IMR-90 (cell line): ENCODE measurements around the gene MMP26. TPM values are rescaled to one million over a fixed set of nuclear protein-coding genes. Genes with fewer than 3 reads are reported as not detected.

Experiments
- ATAC-seq: fragments of 200-7000 bp; cut with Tn5 transposase; 2 replicates; pipeline ENCODE4 v1.9.1; 2020; ENCODE audit warnings: low read depth, mild to moderate bottlenecking, moderate library complexity
- BruUV-seq: library from RNA; stranded (reverse); fragments of 400-500 nt; replicated peaks from 2 replicates; lab custom pipeline; 2021; lab: Mats Ljungman, UMichigan
- CTCF ChIA-PET: fragments of 300-600 bp; formaldehyde crosslinking; extraction: SDS; loops from one replicate; lab custom pipeline; 2021; ENCODE audit warnings: antibody characterized with exemption; lab: Yijun Ruan, JAX
- POLR2A ChIA-PET: fragments of 300-600 bp; sonication (Branson Sonifier 250); formaldehyde crosslinking; loops from one replicate; lab custom pipeline; 2022; ENCODE audit warnings: antibody characterized with exemption; ENCODE audit not compliant: unreplicated experiment; lab: Charles Lee
- DNase-seq: peaks from one replicate; pipeline ENCODE4 v3.0.0; 2013
- H2AFZ ChIP-seq: replicated peaks from 2 replicates; pipeline ENCODE3; 2013; ENCODE audit warnings: low read length, mild to moderate bottlenecking; ENCODE audit not compliant: poor library complexity
- H2AK5ac ChIP-seq: 2 replicates; pipeline ENCODE4 v1.6.1; 2013; ENCODE audit warnings: low read depth, low read length, inconsistent platforms
- H2AK9ac ChIP-seq: replicated peaks from 2 replicates; pipeline ENCODE3; 2013; ENCODE audit warnings: mild to moderate bottlenecking, low read depth, low read length, moderate library complexity; ENCODE audit not compliant: poor library complexity
- H2BK120ac ChIP-seq: 2 replicates; pipeline ENCODE4 v1.6.1; 2013; ENCODE audit warnings: low read depth, low read length, inconsistent platforms
- H2BK15ac ChIP-seq: 3 replicates; pipeline ENCODE4 v1.6.1; 2013; ENCODE audit warnings: low read depth, low read length, inconsistent platforms
- H2BK20ac ChIP-seq: 2 replicates; pipeline ENCODE4 v1.6.1; 2013; ENCODE audit warnings: low read depth, mild to moderate bottlenecking, inconsistent platforms, low read length, moderate library complexity
- H2BK5ac ChIP-seq: 2 replicates; pipeline ENCODE4 v1.6.1; 2013; ENCODE audit warnings: mild to moderate bottlenecking, low read depth, low read length, inconsistent platforms; ENCODE audit not compliant: poor library complexity, severe bottlenecking
- H3K14ac ChIP-seq: replicated peaks from 2 replicates; pipeline ENCODE4 v1.6.1; 2013; ENCODE audit warnings: low read depth, low read length, inconsistent platforms
- H3K18ac ChIP-seq: 2 replicates; pipeline ENCODE4 v1.6.1; 2013; ENCODE audit warnings: low read depth, low read length, control low read depth
- H3K23ac ChIP-seq: 2 replicates; pipeline ENCODE4 v1.6.1; 2013; ENCODE audit warnings: low read depth, low read length, inconsistent platforms
- H3K27ac ChIP-seq: 2 replicates; pipeline ENCODE4 v1.5.1; 2013; ENCODE audit warnings: mild to moderate bottlenecking, control low read depth, low read length; ENCODE audit not compliant: insufficient read depth
- H3K27me3 ChIP-seq: 2 replicates; pipeline ENCODE4 v1.6.1; 2013; ENCODE audit warnings: low read length; ENCODE audit not compliant: control insufficient read depth, insufficient read depth
- H3K36me3 ChIP-seq: 2 replicates; pipeline ENCODE4 v1.6.1; 2013; ENCODE audit warnings: low read length, mixed read lengths; ENCODE audit not compliant: control insufficient read depth, insufficient read depth
- H3K4ac ChIP-seq: 2 replicates; pipeline ENCODE4 v1.6.1; 2013; ENCODE audit warnings: low read depth, low read length, inconsistent platforms
- H3K4me1 ChIP-seq: 2 replicates; pipeline ENCODE4 v1.6.1; 2013; ENCODE audit warnings: low read length, mixed read lengths; ENCODE audit not compliant: control insufficient read depth, insufficient read depth
- H3K4me2 ChIP-seq: 2 replicates; pipeline ENCODE4 v1.6.1; 2013; ENCODE audit warnings: low read depth, mild to moderate bottlenecking, control low read depth, low read length, moderate library complexity
- H3K4me3 ChIP-seq: 2 replicates; pipeline ENCODE4 v1.5.1; 2013; ENCODE audit warnings: low read depth, mild to moderate bottlenecking, control low read depth, low read length, moderate library complexity; ENCODE audit not compliant: insufficient read depth
- H3K56ac ChIP-seq: 2 replicates; pipeline ENCODE4 v1.6.1; 2013; ENCODE audit warnings: low read length, inconsistent platforms; ENCODE audit not compliant: insufficient read depth; ENCODE audit errors: extremely low read depth
- H3K79me1 ChIP-seq, 2 experiments: 2 replicates each; pipeline ENCODE4 v1.6.1; 2013; ENCODE audit warnings: low read length in 2 of 2, inconsistent platforms in 1 of 2, low read depth in 1 of 2
- H3K9ac ChIP-seq: 2 replicates; pipeline ENCODE4 v1.6.1; 2013; ENCODE audit warnings: low read depth, low read length, control low read depth
- H3K9me1 ChIP-seq: 2 replicates; pipeline ENCODE4 v1.6.1; 2013; ENCODE audit warnings: low read length, inconsistent platforms; ENCODE audit not compliant: insufficient read depth
- H3K9me3 ChIP-seq: 2 replicates; pipeline ENCODE4 v1.6.1; 2013; ENCODE audit warnings: low read length; ENCODE audit not compliant: control insufficient read depth, insufficient read depth
- H4K20me1 ChIP-seq: 2 replicates; pipeline ENCODE4 v1.6.1; 2013; ENCODE audit warnings: low read length, inconsistent platforms; ENCODE audit not compliant: insufficient read depth
- H4K5ac ChIP-seq: 2 replicates; pipeline ENCODE4 v1.6.1; 2013; ENCODE audit warnings: mild to moderate bottlenecking, low read depth, low read length, control low read depth
- H4K8ac ChIP-seq, 2 experiments: 2 replicates each; pipeline ENCODE4 v1.6.1; 2013; ENCODE audit warnings: low read depth in 2 of 2, low read length in 2 of 2, control low read depth in 1 of 2, inconsistent platforms in 1 of 2
- H4K91ac ChIP-seq: 2 replicates; pipeline ENCODE4 v1.6.1; 2013; ENCODE audit warnings: low read depth, low read length, inconsistent platforms; ENCODE audit not compliant: insufficient read depth
- BHLHE40 ChIP-seq: fragments of 150-350 bp; IDR thresholded peaks from 2 replicates; pipeline ENCODE4 v1.6.1; 2016; ENCODE audit warnings: mild to moderate bottlenecking, low read depth, low read length
- CEBPB ChIP-seq: IDR thresholded peaks from 2 replicates; pipeline ENCODE4 v1.6.1; 2012; ENCODE audit warnings: low read depth, low read length, improper control_type of control experiment
- CHD1 ChIP-seq: IDR thresholded peaks from 2 replicates; pipeline ENCODE4 v1.6.1; 2012; ENCODE audit warnings: low read depth, low read length, improper control_type of control experiment
- MAZ ChIP-seq: IDR thresholded peaks from 2 replicates; pipeline ENCODE4 v1.6.1; 2012; ENCODE audit warnings: low read depth, mild to moderate bottlenecking, low read length, improper control_type of control experiment, moderate library complexity, borderline replicate concordance
- MXI1 ChIP-seq: IDR thresholded peaks from 2 replicates; pipeline ENCODE4 v1.6.1; 2012; ENCODE audit warnings: low read depth, mild to moderate bottlenecking, low read length, moderate library complexity, borderline replicate concordance
- POLR2A ChIP-seq: IDR thresholded peaks from 2 replicates; pipeline ENCODE4 v1.6.1; 2012; ENCODE audit warnings: mild to moderate bottlenecking, low read depth, low read length
- WGBS, 2 experiments: methylation state at CpG; one replicate each; pipeline versions ENCODE4 v1.1.5 to v1.1.7; 2013; ENCODE audit warnings: missing lambda C conversion rate in 2 of 2; ENCODE audit not compliant: insufficient read length in 1 of 2; ENCODE audit errors: extremely low coverage in 2 of 2; 5-methylcytosine and 5-hydroxymethylcytosine counted together
- dilution Hi-C: fragments of 300-500 bp; cut with HindIII; formaldehyde crosslinking; loops from one replicate; pipeline ENCODE4 v1.14.3; 2018; ENCODE audit warnings: low sequenced_read_pairs; ENCODE audit not compliant: unreplicated experiment
- in situ Hi-C: fragments of 300-500 bp; cut with MboI; formaldehyde crosslinking; loops from 3 replicates; pipeline ENCODE4 v1.14.3; 2019; ENCODE audit warnings: low sequenced_read_pairs, inconsistent platforms, mixed read lengths
- intact Hi-C: fragments of 100-400 bp; cut with micrococcal nuclease; formaldehyde crosslinking; loops from 2 replicates; pipeline ENCODE4 v1.10.0; 2022
- polyA plus RNA-seq, 3 experiments: library from polyadenylated mRNA; depleted of rRNA; stranded (reverse); fragments of >200 nt; gene quantifications; 2 replicates each; pipeline ENCODE4 v1.2.3, GENCODE V29; 2012; ENCODE audit warnings: low replicate concordance in 1 of 3
- total RNA-seq: library from RNA; depleted of rRNA; stranded (reverse); fragments of >200 nt; gene quantifications from 2 replicates; pipeline ENCODE4 v1.2.3, GENCODE V29; 2012
- TF ChIP-seq, protein P1 (sequence below): fragments of 150-350 bp; IDR thresholded peaks from 2 replicates; pipeline ENCODE4 v1.6.1; 2016; ENCODE audit warnings: low read depth, mild to moderate bottlenecking, low read length, moderate library complexity, borderline replicate concordance
- TF ChIP-seq, protein P2 (sequence below): fragments of 150-350 bp; IDR thresholded peaks from 2 replicates; pipeline ENCODE4 v1.6.1; 2017; ENCODE audit warnings: mild to moderate bottlenecking, antibody characterized with exemption, low read length, low read depth

Gene MMP26
- total and polyA plus RNA-seq, 2 of the 4 experiments (the other 2 are of a cell fraction), result not detected

DNA sequence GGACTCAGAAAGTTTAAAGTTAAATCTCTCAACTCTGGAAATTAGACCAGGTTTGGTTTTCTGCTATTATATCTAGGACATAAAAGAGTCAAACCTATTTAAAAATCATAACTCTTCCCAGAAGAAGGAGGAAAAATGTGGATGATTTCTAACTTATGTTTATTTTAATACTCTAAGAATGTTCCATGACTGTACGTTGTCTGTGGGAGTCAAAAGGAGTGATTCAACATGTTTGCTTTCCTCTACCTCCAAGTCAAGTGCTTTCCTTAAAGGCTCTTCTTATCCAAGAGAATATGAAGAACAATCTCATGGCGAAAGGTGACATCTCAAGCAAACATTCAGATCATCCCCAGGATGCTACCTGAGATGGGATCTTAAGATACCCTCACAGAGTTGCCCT lies 39.2 kb upstream of the MMP26 start:
- H2AK9ac ChIP-seq, result no peak overlapping the region
- no peaks in the 10 kb centered on the region for H3K36me3 ChIP-seq
- DNase-seq, result peak; percentile 76
- H3K4me3 ChIP-seq, result no peak overlapping the region
- CTCF ChIA-PET, result no interaction called here
- POLR2A ChIA-PET, result no interaction called here
- H2BK20ac ChIP-seq, result peak overlapping the region; percentile 85
- no TSS peak for BruUV-seq
- H3K4ac ChIP-seq, result peak overlapping the region; percentile 81; the same call in 1 of the 2 replicates
- H3K9ac ChIP-seq, result no peak overlapping the region
- WGBS, 2 experiments, result no CpG with 5 or more reads among the region's 2 CpGs
- no peak overlapping the region for H2AFZ ChIP-seq
- H3K27ac ChIP-seq, result no peak overlapping the region
- no peak overlapping the region; the same call in 1 of the 2 replicates for H3K18ac ChIP-seq
- no peaks in the 10 kb centered on the region for H3K79me1 ChIP-seq
- in situ Hi-C loops, result no loop called here
- H3K23ac ChIP-seq, result peak overlapping the region; percentile 52; the same call in 1 of the 2 replicates
- H4K8ac ChIP-seq, result no peak overlapping the region; a peak in 1 of 4 replicates
- H3K9me1 ChIP-seq, result peaks cover 8% of the 10 kb centered on the region; the same call in 1 of the 2 replicates
- TF ChIP-seq POLR2A, result no peak
- no peak for TF ChIP-seq CEBPB
- TF ChIP-seq, protein P1, sequence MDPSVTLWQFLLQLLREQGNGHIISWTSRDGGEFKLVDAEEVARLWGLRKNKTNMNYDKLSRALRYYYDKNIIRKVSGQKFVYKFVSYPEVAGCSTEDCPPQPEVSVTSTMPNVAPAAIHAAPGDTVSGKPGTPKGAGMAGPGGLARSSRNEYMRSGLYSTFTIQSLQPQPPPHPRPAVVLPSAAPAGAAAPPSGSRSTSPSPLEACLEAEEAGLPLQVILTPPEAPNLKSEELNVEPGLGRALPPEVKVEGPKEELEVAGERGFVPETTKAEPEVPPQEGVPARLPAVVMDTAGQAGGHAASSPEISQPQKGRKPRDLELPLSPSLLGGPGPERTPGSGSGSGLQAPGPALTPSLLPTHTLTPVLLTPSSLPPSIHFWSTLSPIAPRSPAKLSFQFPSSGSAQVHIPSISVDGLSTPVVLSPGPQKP, result no peak
- TF ChIP-seq BHLHE40, result no peak
- no peak for TF ChIP-seq CHD1
- TF ChIP-seq MXI1, result no peak
- TF ChIP-seq, protein P2, sequence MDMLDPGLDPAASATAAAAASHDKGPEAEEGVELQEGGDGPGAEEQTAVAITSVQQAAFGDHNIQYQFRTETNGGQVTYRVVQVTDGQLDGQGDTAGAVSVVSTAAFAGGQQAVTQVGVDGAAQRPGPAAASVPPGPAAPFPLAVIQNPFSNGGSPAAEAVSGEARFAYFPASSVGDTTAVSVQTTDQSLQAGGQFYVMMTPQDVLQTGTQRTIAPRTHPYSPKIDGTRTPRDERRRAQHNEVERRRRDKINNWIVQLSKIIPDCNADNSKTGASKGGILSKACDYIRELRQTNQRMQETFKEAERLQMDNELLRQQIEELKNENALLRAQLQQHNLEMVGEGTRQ, result no peak
- no peak for TF ChIP-seq MAZ
- ATAC-seq, result peak; percentile 89
- H3K4me1 ChIP-seq, result peaks cover 2% of the 10 kb centered on the region; the same call in 1 of the 2 replicates
- peak overlapping the region; percentile 71 for H2BK5ac ChIP-seq
- no peak overlapping the region for H2AK5ac ChIP-seq
- H4K5ac ChIP-seq, result no peak overlapping the region
- H2BK120ac ChIP-seq, result peak overlapping the region; percentile 88; the same call in 1 of the 2 replicates
- intact Hi-C loops, result no loop called here
- no peak overlapping the region for H3K4me2 ChIP-seq
- H4K91ac ChIP-seq, result no peak overlapping the region
- H3K56ac ChIP-seq, result no peak overlapping the region
- 0 out of 3 replicates have a peak overlapping the region, but pooled peaks have one; percentile 46 for H2BK15ac ChIP-seq
- H4K20me1 ChIP-seq, result no peaks in the 10 kb centered on the region
- no peaks in the 10 kb centered on the region for H3K9me3 ChIP-seq
- dilution Hi-C loops, result no loop called here
- H3K14ac ChIP-seq, result peak overlapping the region; percentile 20; the same call in 1 of the 2 replicates
- H3K27me3 ChIP-seq, result no peaks in the 10 kb centered on the region
